Caco-2 (cell line): ENCODE data around the gene RELCH. TPM values are rescaled to one million over a fixed set of nuclear protein-coding genes. Genes with fewer than 3 reads are reported as not detected.

Source experiments
- BruUV-seq: library from RNA; stranded (reverse); fragments of 400-500 nt; replicated peaks from 2 replicates; lab custom pipeline; 2021; lab: Mats Ljungman, UMichigan
- CTCF ChIA-PET: fragments of 300-600 bp; sonication (Branson Sonifier 250); formaldehyde crosslinking; loops from one replicate; lab custom pipeline; 2022; ENCODE audit warnings: antibody characterized with exemption; lab: Charles Lee
- POLR2A ChIA-PET: fragments of 300-600 bp; sonication (Branson Sonifier 250); formaldehyde crosslinking; loops from one replicate; lab custom pipeline; 2022; ENCODE audit warnings: antibody characterized with exemption; lab: Charles Lee
- DNase-seq, 2 experiments: peaks; one replicate each; pipeline versions ENCODE4 v3.0.0 to v3.0.0-alpha.2; 2020 to 2022
- H3K27me3 ChIP-seq: replicated peaks from 2 replicates; pipeline ENCODE4 v1.6.0; 2011; ENCODE audit warnings: low read length; ENCODE audit not compliant: control insufficient read depth, insufficient read depth
- H3K36me3 ChIP-seq: 2 replicates; pipeline ENCODE4 v1.5.1; 2011; ENCODE audit warnings: low read length; ENCODE audit not compliant: control insufficient read depth, insufficient read depth
- H3K4me1 ChIP-seq: fragments of 250-450 bp; sonication (Bioruptor Pico); 2 replicates; pipeline ENCODE4 v1.5.1; 2020; ENCODE audit warnings: mild to moderate bottlenecking
- H3K4me3 ChIP-seq: 2 replicates; pipeline ENCODE4 v1.5.1; 2011; ENCODE audit warnings: low read depth, mild to moderate bottlenecking, control low read depth, low read length
- H3K9me3 ChIP-seq: fragments of 250-450 bp; sonication (Bioruptor Pico); 2 replicates; pipeline ENCODE4 v1.5.1; 2020; ENCODE audit warnings: mild to moderate bottlenecking, moderate library complexity
- H3K27ac Mint-ChIP-seq: one replicate; pipeline ENCODE4 v1.8.0; 2022; ENCODE audit warnings: mixed read lengths; ENCODE audit not compliant: unreplicated experiment
- H3K27me3 Mint-ChIP-seq: one replicate; pipeline ENCODE4 v1.8.0; 2022; ENCODE audit warnings: mixed read lengths; ENCODE audit not compliant: insufficient read depth, unreplicated experiment
- H3K36me3 Mint-ChIP-seq: one replicate; pipeline ENCODE4 v1.8.0; 2022; ENCODE audit warnings: mild to moderate bottlenecking, mixed read lengths; ENCODE audit not compliant: insufficient read depth, unreplicated experiment
- H3K4me1 Mint-ChIP-seq: one replicate; pipeline ENCODE4 v1.8.0; 2022; ENCODE audit warnings: low read depth, mixed read lengths; ENCODE audit not compliant: unreplicated experiment
- H3K4me3 Mint-ChIP-seq: one replicate; pipeline ENCODE4 v1.8.0; 2022; ENCODE audit warnings: mild to moderate bottlenecking, moderate library complexity, mixed read lengths; ENCODE audit not compliant: unreplicated experiment
- H3K9me3 Mint-ChIP-seq: one replicate; pipeline ENCODE4 v1.8.0; 2022; ENCODE audit warnings: mixed read lengths; ENCODE audit not compliant: unreplicated experiment
- intact Hi-C: fragments of 100-400 bp; cut with micrococcal nuclease; formaldehyde crosslinking; loops from one replicate; pipeline ENCODE4 v1.10.0; 2022; ENCODE audit not compliant: unreplicated experiment
- total RNA-seq: library from RNA; stranded (reverse); gene quantifications from 2 replicates; pipeline ENCODE4 v1.2.3, GENCODE V29; 2022
- TF ChIP-seq, protein P1 (sequence below), 2 experiments: fragments of 200-600 bp in 1 of 2; IDR thresholded peaks; 1 replicate in 1 of 2; 2 replicates in 1 of 2; pipeline versions ENCODE4 v1.5.1 to v1.8.0; 2011 to 2022; ENCODE audit warnings: antibody characterized with exemption in 1 of 2, control low read depth in 1 of 2, inconsistent platforms in 1 of 2, low read depth in 1 of 2, low read length in 1 of 2, mild to moderate bottlenecking in 1 of 2, moderate library complexity in 1 of 2; ENCODE audit not compliant: insufficient read depth in 1 of 2, severe bottlenecking in 1 of 2, unreplicated experiment in 1 of 2

The RELCH gene
- total RNA-seq, 1 experiment from 2014 or later: 16.8 TPM

DNA sequence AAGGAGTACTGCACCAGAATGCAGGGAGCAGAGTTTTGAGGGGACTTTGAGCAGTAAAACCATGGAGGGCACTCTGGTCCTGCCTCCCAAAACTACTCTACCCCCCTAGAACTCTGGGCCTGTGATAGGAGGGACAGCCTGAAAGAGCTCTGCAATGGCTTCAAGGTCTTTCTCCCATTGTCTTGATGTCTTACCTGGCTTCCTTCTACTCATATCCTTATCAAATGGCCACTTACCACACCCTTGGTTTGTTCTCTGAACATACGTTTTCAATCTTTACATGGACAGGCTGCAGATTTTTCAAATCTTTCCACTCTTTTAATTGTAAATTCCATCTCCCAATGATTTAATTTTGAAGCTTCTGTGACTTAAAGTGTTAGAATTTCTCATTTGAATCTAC is 27.7 kb downstream of the RELCH start:
- TF ChIP-seq, protein P1, sequence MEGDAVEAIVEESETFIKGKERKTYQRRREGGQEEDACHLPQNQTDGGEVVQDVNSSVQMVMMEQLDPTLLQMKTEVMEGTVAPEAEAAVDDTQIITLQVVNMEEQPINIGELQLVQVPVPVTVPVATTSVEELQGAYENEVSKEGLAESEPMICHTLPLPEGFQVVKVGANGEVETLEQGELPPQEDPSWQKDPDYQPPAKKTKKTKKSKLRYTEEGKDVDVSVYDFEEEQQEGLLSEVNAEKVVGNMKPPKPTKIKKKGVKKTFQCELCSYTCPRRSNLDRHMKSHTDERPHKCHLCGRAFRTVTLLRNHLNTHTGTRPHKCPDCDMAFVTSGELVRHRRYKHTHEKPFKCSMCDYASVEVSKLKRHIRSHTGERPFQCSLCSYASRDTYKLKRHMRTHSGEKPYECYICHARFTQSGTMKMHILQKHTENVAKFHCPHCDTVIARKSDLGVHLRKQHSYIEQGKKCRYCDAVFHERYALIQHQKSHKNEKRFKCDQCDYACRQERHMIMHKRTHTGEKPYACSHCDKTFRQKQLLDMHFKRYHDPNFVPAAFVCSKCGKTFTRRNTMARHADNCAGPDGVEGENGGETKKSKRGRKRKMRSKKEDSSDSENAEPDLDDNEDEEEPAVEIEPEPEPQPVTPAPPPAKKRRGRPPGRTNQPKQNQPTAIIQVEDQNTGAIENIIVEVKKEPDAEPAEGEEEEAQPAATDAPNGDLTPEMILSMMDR (IDR thresholded peaks at IDR 0.05; ENCODE audit: insufficient read depth in 1 of 2, low read depth in 1 of 2, low read length in 1 of 2, severe bottlenecking in 1 of 2, unreplicated experiment in 1 of 2): no peak
- H3K27ac Mint-ChIP-seq: no peak overlapping the region
- H3K36me3 Mint-ChIP-seq: peaks cover 5% of the 10 kb centered on the region
- ChIA-PET CTCF (no interaction called here), POLR2A (no interaction called here)
- Histone ChIP-seq H3K9me3 (no peaks in the 10 kb centered on the region), H3K36me3 (no peaks in the 10 kb centered on the region), H3K4me1 (no peaks in the 10 kb centered on the region), H3K4me3 (no peak overlapping the region), H3K27me3 (no peaks in the 10 kb centered on the region)
- H3K9me3 Mint-ChIP-seq: peaks cover 8% of the 10 kb centered on the region
- intact Hi-C loops: no loop called here
- DNase-seq: no peak
- no peaks in the 10 kb centered on the region for H3K27me3 Mint-ChIP-seq
- H3K4me3 Mint-ChIP-seq: no peak overlapping the region
- H3K4me1 Mint-ChIP-seq: peaks cover 5% of the 10 kb centered on the region
- no TSS peak for BruUV-seq

DNA sequence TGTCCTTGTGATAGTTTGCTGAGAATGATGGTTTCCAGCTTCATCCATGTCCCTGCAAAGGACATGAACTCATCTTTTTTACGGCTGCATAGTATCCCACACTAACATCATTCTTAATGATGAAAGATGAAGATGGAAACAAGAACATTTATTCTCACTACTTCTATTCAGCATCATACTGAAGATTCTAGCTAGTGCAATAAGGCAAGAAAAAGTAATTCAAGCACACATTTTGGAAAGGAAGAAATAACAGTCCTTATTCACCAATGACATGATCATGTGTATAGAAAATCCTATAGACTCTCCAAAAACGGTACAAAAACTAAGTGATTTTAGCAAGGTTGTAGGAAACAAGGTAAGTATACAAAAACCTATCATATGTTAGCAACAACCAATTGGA is 37.2 kb downstream of the RELCH start:
- H3K4me1 Mint-ChIP-seq: no peaks in the 10 kb centered on the region
- H3K4me3 ChIP-seq: no peak overlapping the region
- peaks cover 21% of the 10 kb centered on the region for H3K36me3 Mint-ChIP-seq
- DNase-seq: no peak
- POLR2A ChIA-PET: no interaction called here
- CTCF ChIA-PET: no interaction called here
- H3K27ac Mint-ChIP-seq: no peak overlapping the region
- no peaks in the 10 kb centered on the region for H3K9me3 Mint-ChIP-seq
- BruUV-seq: no TSS peak
- no peaks in the 10 kb centered on the region for H3K9me3 ChIP-seq
- TF ChIP-seq, protein P1 (IDR thresholded peaks at IDR 0.05; ENCODE audit: insufficient read depth in 1 of 2, low read depth in 1 of 2, low read length in 1 of 2, severe bottlenecking in 1 of 2, unreplicated experiment in 1 of 2): no peak
- H3K27me3 ChIP-seq: no peaks in the 10 kb centered on the region
- intact Hi-C loops: no loop called here
- no peak overlapping the region for H3K4me3 Mint-ChIP-seq
- no peaks in the 10 kb centered on the region for H3K4me1 ChIP-seq
- H3K36me3 ChIP-seq: no peaks in the 10 kb centered on the region
- H3K27me3 Mint-ChIP-seq: no peaks in the 10 kb centered on the region

DNA sequence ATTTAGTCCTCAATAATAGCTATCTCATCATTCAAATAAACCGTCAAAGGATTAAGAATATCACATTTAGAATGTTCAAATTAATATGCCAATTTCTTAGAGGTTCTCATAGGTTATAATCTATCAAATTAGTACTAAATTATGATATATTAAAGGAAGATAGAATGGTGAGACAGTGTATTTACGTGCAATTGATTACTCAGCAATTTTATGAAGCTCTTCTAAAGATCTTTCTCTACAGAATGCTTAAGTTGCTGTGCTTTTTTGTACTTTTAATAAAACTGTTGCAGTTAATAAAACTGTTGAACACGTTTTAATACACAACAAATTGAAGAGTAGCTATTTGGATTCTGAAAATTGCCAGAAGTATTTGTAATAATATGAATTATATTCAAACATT is 39.0 kb downstream of the RELCH start:
- Histone ChIP-seq H3K4me1 (no peaks in the 10 kb centered on the region), H3K27me3 (no peaks in the 10 kb centered on the region), H3K4me3 (no peak overlapping the region), H3K9me3 (no peaks in the 10 kb centered on the region), H3K36me3 (no peaks in the 10 kb centered on the region)
- no peak overlapping the region for H3K4me3 Mint-ChIP-seq
- no peaks in the 10 kb centered on the region for H3K4me1 Mint-ChIP-seq
- no peak for DNase-seq
- TF ChIP-seq, protein P1 (IDR thresholded peaks at IDR 0.05; ENCODE audit: insufficient read depth in 1 of 2, low read depth in 1 of 2, low read length in 1 of 2, severe bottlenecking in 1 of 2, unreplicated experiment in 1 of 2): no peak
- no peaks in the 10 kb centered on the region for H3K27me3 Mint-ChIP-seq
- no TSS peak for BruUV-seq
- H3K9me3 Mint-ChIP-seq: no peaks in the 10 kb centered on the region
- no peak overlapping the region for H3K27ac Mint-ChIP-seq
- peaks cover 27% of the 10 kb centered on the region for H3K36me3 Mint-ChIP-seq
- intact Hi-C loops: no loop called here
- ChIA-PET CTCF (no interaction called here), POLR2A (no interaction called here)
